ENCODE data around the gene KRT32. TPM values are rescaled to one million over a fixed set of nuclear protein-coding genes. Genes with fewer than 3 reads are reported as not detected.
"Not testable (repeated sequence)": the region's sequence is repeated elsewhere in the genome, so short reads cannot be mapped to it uniquely, and the experiment has no call there.

Gene KRT32
- total RNA-seq, 2 experiments from 2014 or later = not detected

DNA sequence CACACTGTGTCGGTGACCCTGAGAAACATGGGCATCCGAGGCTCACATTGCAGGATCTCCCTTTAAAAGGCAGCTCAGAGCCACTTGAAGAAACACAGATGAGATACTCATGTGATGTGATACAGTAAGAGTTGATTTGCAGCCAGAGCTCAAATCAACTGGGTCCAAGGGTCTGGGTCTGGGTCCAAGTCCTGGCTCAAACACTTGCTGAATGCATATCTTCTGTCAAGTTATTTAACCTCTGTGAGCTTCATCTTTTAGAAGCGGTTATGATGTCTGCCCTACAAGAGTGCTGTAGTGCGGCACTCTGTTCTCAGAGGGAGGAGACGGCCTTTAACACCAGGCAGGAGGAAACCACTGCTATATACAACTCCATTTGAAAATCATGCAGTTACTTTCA is 32.8 kb downstream of the KRT32 start:
- Histone ChIP-seq H3K4me2 (ENCODE audit: low read length) (no peak overlapping the region), H3K9me3 (ENCODE audit: low read length) (no peaks in the 10 kb centered on the region), H3K79me2 (ENCODE audit: insufficient read depth, low read depth, low read length) (no peaks in the 10 kb centered on the region), H4K20me1 (ENCODE audit: insufficient read depth, low read length) (no peaks in the 10 kb centered on the region), H3K9me2 (ENCODE audit: insufficient read depth, low read length) (no peaks in the 10 kb centered on the region), H3K36me3 (ENCODE audit: insufficient read depth, low read length) (no peaks in the 10 kb centered on the region), H3K4me1 (ENCODE audit: insufficient read depth, low read length, poor library complexity, severe bottlenecking) (no peaks in the 10 kb centered on the region), H3K27ac (ENCODE audit: low read depth, low read length, poor library complexity, severe bottlenecking) (no peak overlapping the region), H2AFZ (ENCODE audit: low read length) (no peak overlapping the region), H3K4me3 (ENCODE audit: low read depth, low read length, poor library complexity, severe bottlenecking) (no peak overlapping the region)
- DNase-seq (ENCODE audit: low spot score) = no peak
- TF ChIP-seq CTCF (conservative IDR thresholded peaks at IDR 0.05; ENCODE audit: low read length) = no peak
- no peak for TF ChIP-seq EZH2phosphoT487 (IDR thresholded peaks at IDR 0.05; ENCODE audit: borderline replicate concordance, low read depth, low read length)
- POLR2A ChIA-PET = interaction anchor here (0.5 to 1.0 kb wide), 2 partner anchors 14 to 229 kb away, joined by 3 read pairs; no protein-coding TSS in a partner anchor
- CTCF ChIA-PET (ENCODE audit: unreplicated experiment) = no interaction called here
- intact Hi-C loops (cut with micrococcal nuclease; ENCODE audit: unreplicated experiment) = no loop called here
- BruUV-seq (replicated peaks) = no TSS peak

DNA sequence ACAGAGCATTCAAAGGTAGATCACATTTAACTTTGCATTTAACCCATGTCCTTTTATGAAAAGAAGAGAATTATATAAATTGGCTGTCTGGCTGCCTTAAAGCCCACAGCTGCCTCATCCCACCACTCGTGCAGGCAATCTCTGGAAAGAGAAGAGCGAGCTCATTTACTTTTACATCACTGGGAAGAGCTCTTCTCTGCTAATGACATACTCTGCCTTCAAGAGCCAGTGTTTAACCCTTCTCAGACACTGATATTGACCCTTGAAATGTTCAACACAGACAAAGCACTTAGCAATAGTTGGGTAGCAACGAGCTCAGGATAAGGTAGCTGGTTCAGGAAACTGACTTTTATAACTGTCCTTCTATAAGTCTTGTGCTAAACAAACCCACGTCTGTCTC is 33.2 kb downstream of the KRT32 start:
- no TSS peak for BruUV-seq (replicated peaks)
- ChIA-PET CTCF (ENCODE audit: unreplicated experiment) (no interaction called here), POLR2A (interaction anchor here (0.5 to 1.0 kb wide), 2 partner anchors 15 to 229 kb away, joined by 3 read pairs; no protein-coding TSS in a partner anchor)
- intact Hi-C loops (cut with micrococcal nuclease; ENCODE audit: unreplicated experiment) = no loop called here
- no peaks in the 10 kb centered on the region for H3K36me3 ChIP-seq (ENCODE audit: insufficient read depth, low read length)
- no peaks in the 10 kb centered on the region for H3K9me3 ChIP-seq (ENCODE audit: low read length)
- no peaks in the 10 kb centered on the region for H3K79me2 ChIP-seq (ENCODE audit: insufficient read depth, low read depth, low read length)
- TF ChIP-seq EZH2phosphoT487 (IDR thresholded peaks at IDR 0.05; ENCODE audit: borderline replicate concordance, low read depth, low read length) = no peak
- no peak for TF ChIP-seq CTCF (conservative IDR thresholded peaks at IDR 0.05; ENCODE audit: low read length)
- H2AFZ ChIP-seq (ENCODE audit: low read length) = no peak overlapping the region
- no peak for DNase-seq (ENCODE audit: low spot score)
- H3K4me1 ChIP-seq (ENCODE audit: insufficient read depth, low read length, poor library complexity, severe bottlenecking) = no peaks in the 10 kb centered on the region
- H3K4me2 ChIP-seq (ENCODE audit: low read length) = no peak overlapping the region
- H3K4me3 ChIP-seq (ENCODE audit: low read depth, low read length, poor library complexity, severe bottlenecking) = no peak overlapping the region
- H3K27ac ChIP-seq (ENCODE audit: low read depth, low read length, poor library complexity, severe bottlenecking) = no peak overlapping the region
- no peaks in the 10 kb centered on the region for H4K20me1 ChIP-seq (ENCODE audit: insufficient read depth, low read length)
- H3K9me2 ChIP-seq (ENCODE audit: insufficient read depth, low read length) = no peaks in the 10 kb centered on the region

GRCh38 chr17:41433586-41433985 is 33.6 kb downstream of the KRT32 start:
- TF ChIP-seq EZH2phosphoT487 (IDR thresholded peaks at IDR 0.05; ENCODE audit: borderline replicate concordance, low read depth, low read length) = no peak
- no peak for TF ChIP-seq CTCF (conservative IDR thresholded peaks at IDR 0.05; ENCODE audit: low read length)
- Histone ChIP-seq H3K36me3 (ENCODE audit: insufficient read depth, low read length) (no peaks in the 10 kb centered on the region), H2AFZ (ENCODE audit: low read length) (no peak overlapping the region), H3K79me2 (ENCODE audit: insufficient read depth, low read depth, low read length) (no peaks in the 10 kb centered on the region), H3K4me1 (ENCODE audit: insufficient read depth, low read length, poor library complexity, severe bottlenecking) (no peaks in the 10 kb centered on the region), H3K4me3 (ENCODE audit: low read depth, low read length, poor library complexity, severe bottlenecking) (no peak overlapping the region), H3K4me2 (ENCODE audit: low read length) (no peak overlapping the region), H3K9me2 (ENCODE audit: insufficient read depth, low read length) (no peaks in the 10 kb centered on the region), H4K20me1 (ENCODE audit: insufficient read depth, low read length) (no peaks in the 10 kb centered on the region), H3K9me3 (ENCODE audit: low read length) (no peaks in the 10 kb centered on the region), H3K27ac (ENCODE audit: low read depth, low read length, poor library complexity, severe bottlenecking) (no peak overlapping the region)
- no peak for DNase-seq (ENCODE audit: low spot score)
- ChIA-PET POLR2A (no interaction called here), CTCF (ENCODE audit: unreplicated experiment) (no interaction called here)
- intact Hi-C loops (cut with micrococcal nuclease; ENCODE audit: unreplicated experiment) = no loop called here
- no TSS peak for BruUV-seq (replicated peaks)

DNA sequence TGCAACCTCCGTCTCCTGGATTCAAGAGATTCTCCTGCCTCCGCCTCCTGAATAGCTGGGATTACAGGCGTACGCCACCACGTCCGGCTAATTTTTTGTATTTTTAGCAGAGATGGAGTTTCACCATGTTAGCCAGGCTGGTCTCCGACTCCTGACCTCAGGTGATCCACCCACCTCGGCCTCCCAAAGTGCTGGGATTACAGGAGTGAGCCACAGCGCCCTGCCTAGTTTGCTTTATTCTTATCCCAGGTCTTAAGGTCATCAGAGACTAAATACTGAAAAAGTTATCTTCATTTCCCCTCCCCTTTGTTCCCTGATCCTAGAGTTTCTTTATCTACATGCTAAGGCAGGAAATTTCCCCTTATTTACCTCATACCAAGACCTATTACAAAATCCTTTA is 36.8 kb downstream of the KRT32 start:
- CTCF ChIA-PET (ENCODE audit: unreplicated experiment); H3K79me2 ChIP-seq (ENCODE audit: insufficient read depth, low read depth, low read length); DNase-seq (ENCODE audit: low spot score); BruUV-seq (replicated peaks); H3K36me3 ChIP-seq (ENCODE audit: insufficient read depth, low read length); POLR2A ChIA-PET; H4K20me1 ChIP-seq (ENCODE audit: insufficient read depth, low read length); H3K4me1 ChIP-seq (ENCODE audit: insufficient read depth, low read length, poor library complexity, severe bottlenecking); H3K4me2 ChIP-seq (ENCODE audit: low read length); H2AFZ ChIP-seq (ENCODE audit: low read length); H3K9me3 ChIP-seq (ENCODE audit: low read length); intact Hi-C loops (cut with micrococcal nuclease; ENCODE audit: unreplicated experiment); H3K27ac ChIP-seq (ENCODE audit: low read depth, low read length, poor library complexity, severe bottlenecking); H3K9me2 ChIP-seq (ENCODE audit: insufficient read depth, low read length); H3K4me3 ChIP-seq (ENCODE audit: low read depth, low read length, poor library complexity, severe bottlenecking): not testable (repeated sequence)
